Stimulated activated CD4-positive, alpha-beta T cell treated with anti-CD3 and anti-CD28 coated beads, Interleukin-1b, Interleukin-23, amount 100 ng/mL, for 48 hours (primary cell): ENCODE measurements around the gene SOX18.

ENCODE experiments used
- DNase-seq: peaks from one replicate; pipeline ENCODE4 v3.0.0-alpha.2; 2020

Gene SOX18

DNA sequence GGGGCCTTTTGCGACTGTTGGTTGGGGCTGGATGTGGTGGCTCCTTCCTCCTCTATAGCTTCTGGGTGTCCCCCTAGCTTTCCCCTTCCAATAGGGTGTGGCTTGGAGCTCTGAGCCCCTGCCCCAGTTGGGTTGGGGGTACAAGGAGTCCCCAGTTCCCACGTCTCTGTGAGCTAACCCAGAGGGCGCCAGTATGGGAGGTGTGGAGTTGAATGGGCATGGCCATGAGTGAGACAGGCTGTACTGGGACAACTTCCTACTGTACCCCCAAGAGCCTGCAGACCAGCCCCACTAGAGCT lies 12.3 kb downstream of the SOX18 start:
- DNase-seq, result no peak

GRCh38 chr20:64036346-64037198 lies 12.9 kb downstream of the SOX18 start:
- peak; percentile 25 for DNase-seq

- DNase-seq, result no peak
These were observed 13.5 kb downstream of the SOX18 start, which contains the start of gene C20orf204 for GRCh38 chr20:64035933-64036345. Gene C20orf204, plus strand, starts transcription at chr20:64036182. Its CDS starts 142 bp downstream, at chr20:64036324.

- peak; percentile 49 for DNase-seq
These were observed 14.1 kb downstream of the SOX18 start for GRCh38 chr20:64035066-64035932.

DNA sequence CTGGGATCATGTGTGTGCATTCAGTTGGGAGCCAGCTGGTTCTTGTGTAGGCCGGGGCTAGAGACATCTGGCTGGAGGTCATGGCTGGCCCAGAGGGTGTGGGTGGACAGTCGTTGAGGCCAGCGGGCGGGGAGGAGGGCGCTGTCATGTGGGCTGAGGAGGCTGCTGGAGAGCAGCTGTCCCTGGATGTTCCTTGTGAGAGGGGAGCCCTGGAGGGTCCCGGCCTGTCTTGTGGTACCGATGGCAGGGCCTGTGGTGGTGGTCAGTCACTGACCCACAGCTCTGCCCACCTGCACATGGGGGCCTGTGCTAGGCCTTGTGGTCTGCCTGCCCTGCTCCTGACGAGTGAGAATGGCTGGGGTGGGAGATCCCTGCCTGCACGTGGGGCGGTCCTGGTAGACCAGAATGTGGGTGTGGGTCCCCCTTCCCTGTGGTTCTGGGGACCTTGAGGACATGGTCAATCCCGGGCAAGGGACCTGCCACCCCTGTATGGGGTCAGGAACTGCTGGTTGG lies 15.4 kb downstream of the SOX18 start:
- no peak for DNase-seq

- DNase-seq, result no peak
These were observed 16.5 kb downstream of the SOX18 start for GRCh38 chr20:64032706-64033624.

DNA sequence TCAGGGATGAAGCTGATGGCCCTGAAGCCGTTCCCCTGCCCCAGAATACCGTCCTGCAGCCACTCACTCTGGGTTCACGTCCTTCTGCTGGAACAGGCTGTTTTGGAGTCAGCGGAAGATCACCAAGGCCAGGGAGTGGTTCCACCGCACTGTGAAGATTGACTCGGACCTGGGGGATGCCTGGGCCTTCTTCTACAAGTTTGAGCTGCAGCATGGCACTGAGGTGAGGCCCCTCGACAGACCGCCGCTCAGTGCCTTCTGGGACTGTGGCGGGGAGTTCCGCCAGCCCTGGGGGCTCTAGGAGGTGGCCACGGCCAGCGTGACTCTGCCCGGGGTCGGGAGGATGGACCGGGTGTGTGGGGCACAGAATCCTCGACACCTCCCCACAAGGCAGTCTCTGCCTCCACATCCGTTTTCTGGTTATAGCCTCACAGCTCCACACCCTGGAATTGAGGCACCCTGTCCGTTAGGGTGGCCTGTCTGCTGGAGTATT lies 17.6 kb downstream of the SOX18 start:
- no peak for DNase-seq

DNA sequence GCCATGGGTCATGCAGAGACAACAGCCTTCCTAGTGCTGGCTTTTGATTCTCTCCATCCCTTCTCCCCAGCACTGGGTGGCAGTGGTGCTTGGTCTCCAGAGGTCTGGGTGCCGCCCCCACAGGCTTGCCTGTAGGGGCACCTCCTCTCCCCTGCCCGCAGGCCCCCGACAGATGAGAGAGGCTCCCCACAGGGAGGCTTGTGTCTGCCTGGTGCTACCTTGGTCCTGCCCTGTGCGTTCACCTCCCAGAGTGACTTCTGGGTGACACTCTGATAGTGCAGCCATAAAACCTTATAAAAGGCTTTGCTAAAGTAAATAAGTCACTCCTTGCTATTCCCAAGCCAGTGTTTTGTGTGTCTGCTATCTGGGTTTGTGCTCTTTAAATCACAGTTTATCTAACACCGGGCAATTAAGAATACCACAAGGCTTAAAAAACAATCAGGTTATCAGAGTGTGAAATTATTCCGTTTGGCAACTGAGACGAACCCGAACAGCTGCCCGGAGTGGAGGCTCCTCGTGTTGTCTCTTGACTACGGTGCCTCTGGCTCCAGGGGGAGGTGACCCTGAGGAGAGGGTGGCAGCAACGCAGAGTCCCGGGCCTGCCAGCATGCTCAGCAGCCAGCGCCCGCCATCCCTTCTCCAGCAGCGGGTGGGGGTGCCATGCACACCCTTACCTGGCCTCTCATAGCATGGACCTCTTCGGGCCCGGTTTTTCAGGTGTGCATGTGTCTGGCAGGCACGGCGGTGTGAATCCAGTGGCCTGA lies 18.9 kb downstream of the SOX18 start:
- DNase-seq, result no peak

DNA sequence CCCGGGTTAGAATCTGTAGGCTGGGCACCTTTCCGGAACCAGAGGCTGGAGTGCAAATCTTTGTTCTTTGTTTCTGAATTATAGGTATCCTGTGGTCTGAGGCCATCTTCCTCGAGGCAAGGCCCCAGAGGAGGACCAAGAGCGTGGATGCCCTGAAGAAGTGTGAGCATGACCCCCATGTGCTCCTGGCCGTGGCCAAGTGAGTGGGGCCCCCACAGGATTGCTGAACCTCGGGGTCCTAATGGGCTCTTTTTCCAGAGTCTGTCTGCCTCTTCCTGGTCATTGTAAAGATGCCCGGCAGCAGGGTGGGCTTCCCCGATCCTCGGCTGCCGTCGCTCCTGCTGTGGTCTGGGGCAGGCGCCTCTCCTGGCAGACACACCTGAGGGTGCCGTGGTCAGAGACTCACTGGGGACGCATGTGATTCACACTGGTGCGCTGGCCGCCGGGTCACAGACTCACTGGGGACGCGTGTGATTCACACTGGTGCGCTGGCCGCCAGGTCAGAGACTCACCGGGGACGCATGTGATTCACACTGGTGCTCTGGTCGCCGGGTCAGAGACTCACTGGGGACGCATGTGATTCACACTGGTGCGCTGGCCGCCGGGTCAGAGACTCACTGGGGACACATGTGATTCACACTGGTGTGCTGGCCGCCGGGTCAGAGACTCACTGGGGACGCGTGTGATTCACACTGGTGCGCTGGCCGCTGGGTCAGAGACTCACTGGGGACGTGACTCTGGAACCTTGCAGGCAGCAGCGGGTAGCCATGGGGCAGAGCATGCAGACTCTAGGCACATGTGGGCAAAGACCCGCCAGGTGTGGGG lies 19.9 kb downstream of the SOX18 start:
- no peak for DNase-seq

- no peak for DNase-seq
These were observed 21.3 kb downstream of the SOX18 start for GRCh38 chr20:64027981-64028685.

DNA sequence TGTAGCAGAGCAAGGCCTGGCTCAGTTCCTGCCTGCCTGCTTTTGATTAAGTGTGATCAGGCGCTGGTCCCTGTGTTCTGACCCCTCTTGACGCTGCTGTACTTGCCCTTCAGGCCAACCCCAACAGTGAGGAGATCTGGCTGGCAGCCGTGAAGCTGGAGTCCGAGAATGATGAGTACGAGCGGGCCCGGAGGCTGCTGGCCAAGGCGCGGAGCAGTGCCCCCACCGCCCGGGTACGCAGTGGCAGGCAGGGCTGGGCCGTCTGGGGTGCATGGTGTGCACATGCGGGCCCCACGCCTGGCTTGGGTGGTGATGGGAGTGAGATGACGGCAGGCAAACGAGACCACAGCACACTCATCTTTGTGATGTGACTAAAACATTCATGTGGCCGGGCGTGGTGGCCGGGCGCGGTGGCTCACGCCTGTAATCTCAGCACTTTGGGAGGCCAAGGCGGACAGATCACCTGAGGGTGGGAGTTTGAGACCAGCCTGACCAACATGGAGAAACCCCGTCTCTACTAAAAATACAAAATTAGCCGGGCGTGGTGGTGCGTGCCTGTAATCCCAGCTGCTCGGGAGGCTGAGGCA lies 23.5 kb downstream of the SOX18 start:
- no peak for DNase-seq

GRCh38 chr20:64025101-64025825 lies 24.2 kb downstream of the SOX18 start:
- DNase-seq, result no peak

DNA sequence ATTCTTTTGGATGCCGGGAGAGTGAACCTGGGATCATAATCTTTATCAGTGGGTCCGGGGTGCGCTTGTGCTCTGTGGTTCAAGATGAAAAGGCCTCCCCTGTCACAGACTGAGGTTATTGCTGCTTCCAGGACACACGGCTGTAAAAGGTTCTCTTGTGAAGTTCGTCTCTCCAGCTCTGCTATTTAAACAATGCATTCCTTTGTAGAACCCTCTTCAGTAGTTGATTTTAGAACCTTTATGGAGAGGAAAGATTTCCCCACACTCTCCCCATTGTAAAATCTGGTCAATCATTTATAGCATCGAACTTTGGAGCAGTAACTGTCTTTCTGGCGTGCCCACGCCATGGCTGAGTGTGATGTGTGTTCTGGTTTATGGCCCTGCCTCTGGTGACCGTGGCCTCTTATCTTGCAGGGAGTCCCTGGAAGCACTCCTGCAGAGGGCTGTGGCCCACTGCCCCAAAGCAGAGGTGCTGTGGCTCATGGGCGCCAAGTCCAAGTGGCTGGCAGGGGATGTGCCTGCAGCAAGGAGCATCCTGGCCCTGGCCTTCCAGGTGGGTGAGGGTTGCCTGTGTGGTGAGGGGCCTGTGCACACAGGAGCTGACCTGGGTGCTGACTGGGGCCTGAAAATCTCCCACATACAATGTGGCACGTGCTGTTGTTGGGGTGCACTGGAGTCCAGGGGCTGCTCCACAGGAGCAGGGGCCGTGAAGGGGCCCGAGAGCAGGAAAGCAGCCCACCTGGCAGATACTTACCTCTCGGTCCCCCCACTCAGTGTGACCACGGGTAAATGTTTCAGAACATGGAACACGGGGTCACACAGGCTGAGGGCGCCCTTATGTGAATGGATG lies 25.1 kb downstream of the SOX18 start:
- DNase-seq, result no peak

DNA sequence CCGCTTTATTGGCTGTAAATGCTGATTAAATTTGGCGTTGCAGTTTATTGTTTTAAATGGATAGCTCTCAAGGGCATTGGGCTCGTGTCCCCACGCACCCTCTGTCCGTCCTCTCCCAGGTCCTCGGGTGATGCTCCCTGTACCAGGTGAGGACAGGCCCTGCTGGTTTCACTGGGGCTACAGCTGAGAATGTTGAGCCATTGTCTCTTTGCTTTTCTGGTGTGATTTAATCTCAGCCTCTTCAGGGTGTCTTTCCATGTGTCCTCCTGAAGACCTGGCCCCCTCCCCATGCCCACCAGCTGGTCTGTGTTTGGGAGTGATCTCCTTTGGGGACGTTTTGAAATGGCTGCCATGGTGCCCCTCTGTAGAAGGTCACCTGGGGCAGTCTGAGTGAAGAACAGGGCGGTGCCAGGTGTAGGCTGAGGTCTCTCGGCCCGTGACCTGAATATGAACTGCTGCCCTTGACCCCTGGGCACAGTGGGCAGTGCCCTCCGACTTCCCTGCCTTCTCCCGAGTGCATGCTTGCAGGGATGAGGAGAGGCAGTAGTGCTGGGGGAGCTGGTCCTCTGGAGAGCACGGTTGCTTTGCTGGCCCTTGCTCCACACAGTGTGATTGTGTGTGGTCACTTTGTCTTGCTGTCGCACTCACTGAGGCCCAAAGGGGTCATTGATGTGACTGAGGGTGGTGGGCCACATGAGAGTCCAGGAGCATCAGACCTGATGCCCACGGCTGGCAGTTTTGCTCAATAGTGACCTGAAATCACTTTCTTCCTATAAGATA lies 25.9 kb downstream of the SOX18 start:
- no peak for DNase-seq

DNA sequence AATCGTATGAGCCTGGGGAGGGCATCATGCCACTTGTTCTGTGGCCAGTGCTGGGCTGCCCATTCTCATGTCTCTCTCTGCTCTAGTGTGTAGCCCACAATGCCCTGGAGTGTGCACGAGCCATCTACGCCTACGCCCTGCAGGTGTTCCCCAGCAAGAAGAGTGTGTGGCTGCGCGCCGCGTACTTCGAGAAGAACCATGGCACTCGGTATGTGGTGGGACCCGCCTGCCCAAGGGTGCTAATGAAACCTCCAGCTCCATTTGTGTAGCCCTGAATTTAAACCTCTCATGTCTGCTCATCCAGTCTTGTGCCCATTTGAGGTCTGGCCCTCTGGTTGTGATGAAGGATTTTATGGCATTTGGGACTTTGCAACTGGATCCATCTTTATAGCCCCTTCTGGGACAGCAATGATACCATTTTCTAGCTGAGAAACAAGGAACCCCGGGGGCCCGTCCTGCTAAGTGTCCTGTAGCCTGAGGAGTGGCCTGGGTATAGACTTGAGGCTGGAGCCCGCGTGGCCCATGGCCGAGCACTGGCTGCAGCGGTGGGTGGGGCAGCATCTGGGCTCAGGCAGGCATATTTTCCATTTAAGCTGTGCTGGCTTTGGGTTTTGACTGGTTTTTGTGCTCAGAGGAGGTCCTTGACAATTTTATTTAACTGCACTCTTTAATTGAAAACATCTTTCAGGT lies 26.6 kb downstream of the SOX18 start:
- no peak for DNase-seq
